OCI-LY7 (cell line): ENCODE measurements around the gene WNT11. TPM values are rescaled to one million over a fixed set of nuclear protein-coding genes. Genes with fewer than 3 reads are reported as not detected.
"Not testable (repeated sequence)": the region's sequence is repeated elsewhere in the genome, so short reads cannot be mapped to it uniquely, and the experiment has no call there.

Source experiments
- BruUV-seq: library from RNA; stranded (reverse); fragments of 400-500 nt; replicated peaks from 2 replicates; lab custom pipeline; 2021; lab: Mats Ljungman, UMichigan
- CTCF ChIA-PET: fragments of 300-600 bp; sonication (Branson Sonifier 250); formaldehyde crosslinking; loops from one replicate; lab custom pipeline; 2022; ENCODE audit warnings: antibody characterized with exemption; ENCODE audit not compliant: unreplicated experiment; lab: Charles Lee
- POLR2A ChIA-PET: fragments of 300-600 bp; sonication (Branson Sonifier 250); formaldehyde crosslinking; loops from one replicate; lab custom pipeline; 2022; ENCODE audit warnings: antibody characterized with exemption; lab: Charles Lee
- DNase-seq: peaks from one replicate; pipeline ENCODE4 v3.0.0-alpha.2; 2015; ENCODE audit warnings: low spot score
- H2AFZ ChIP-seq: fragments of 200-600 bp; sonication (generic), shearing (Covaris generic); 2 replicates; pipeline ENCODE4 v1.6.1; 2014; ENCODE audit warnings: mild to moderate bottlenecking, antibody characterized with exemption, low read length, moderate library complexity
- H3K27ac ChIP-seq: fragments of 200-600 bp; sonication (generic); 2 replicates; pipeline ENCODE4 v1.5.1; 2014; ENCODE audit warnings: mixed run types, low read depth, mild to moderate bottlenecking, moderate library complexity, low read length, inconsistent platforms; ENCODE audit not compliant: poor library complexity, severe bottlenecking
- H3K36me3 ChIP-seq: fragments of 200-600 bp; sonication (generic); 2 replicates; pipeline ENCODE4 v1.6.1; 2014; ENCODE audit warnings: mild to moderate bottlenecking, antibody characterized with exemption, low read length, moderate library complexity, mixed read lengths; ENCODE audit not compliant: insufficient read depth
- H3K4me1 ChIP-seq: fragments of 200-600 bp; sonication (generic); 2 replicates; pipeline ENCODE4 v1.5.1; 2014; ENCODE audit warnings: mild to moderate bottlenecking, low read length; ENCODE audit not compliant: insufficient read depth, poor library complexity, severe bottlenecking
- H3K4me2 ChIP-seq: fragments of 200-600 bp; sonication (generic); 2 replicates; pipeline ENCODE4 v1.6.1; 2014; ENCODE audit warnings: mild to moderate bottlenecking, low read length
- H3K4me3 ChIP-seq: fragments of 200-600 bp; sonication (generic); 2 replicates; pipeline ENCODE4 v1.5.1; 2014; ENCODE audit warnings: mild to moderate bottlenecking, low read depth, low read length; ENCODE audit not compliant: poor library complexity, severe bottlenecking
- H3K79me2 ChIP-seq: fragments of 200-600 bp; sonication (generic); 2 replicates; pipeline ENCODE4 v1.6.1; 2016; ENCODE audit warnings: low read depth, mild to moderate bottlenecking, low read length, moderate library complexity, mixed read lengths; ENCODE audit not compliant: insufficient read depth
- H3K9me2 ChIP-seq: fragments of 200-600 bp; sonication (generic); 2 replicates; pipeline ENCODE4 v1.6.1; 2016; ENCODE audit warnings: mild to moderate bottlenecking, low read length, mixed read lengths; ENCODE audit not compliant: insufficient read depth
- H3K9me3 ChIP-seq: fragments of 200-600 bp; sonication (generic); 2 replicates; pipeline ENCODE4 v1.6.1; 2014; ENCODE audit warnings: mild to moderate bottlenecking, mixed run types, low read length, mixed read lengths
- H4K20me1 ChIP-seq: fragments of 200-600 bp; sonication (generic); 2 replicates; pipeline ENCODE4 v1.6.1; 2014; ENCODE audit warnings: mild to moderate bottlenecking, antibody characterized with exemption, low read length, moderate library complexity, mixed read lengths; ENCODE audit not compliant: insufficient read depth
- CTCF ChIP-seq: fragments of 200-600 bp; sonication (generic); conservative IDR thresholded peaks from 2 replicates; pipeline ENCODE4 v1.5.1; 2014; ENCODE audit warnings: mild to moderate bottlenecking, antibody characterized with exemption, low read length, moderate library complexity, mixed read lengths
- EZH2phosphoT487 ChIP-seq: fragments of 200-600 bp; sonication (generic); IDR thresholded peaks from 2 replicates; pipeline ENCODE4 v1.6.1; 2018; ENCODE audit warnings: low read depth, borderline replicate concordance, mild to moderate bottlenecking, mixed run types, antibody characterized with exemption, low read length, moderate library complexity, mixed read lengths
- intact Hi-C: fragments of 100-400 bp; cut with micrococcal nuclease; formaldehyde crosslinking; loops from one replicate; pipeline ENCODE4 v1.10.0; 2022; ENCODE audit not compliant: unreplicated experiment
- total RNA-seq, 2 experiments: library from RNA; depleted of rRNA in 1 of 2; stranded (reverse); fragments of >200 nt in 1 of 2; shearing (Covaris generic) in 1 of 2; gene quantifications; 2 replicates each; pipeline ENCODE4 v1.2.3, GENCODE V29; 2014 to 2022

WNT11 gene
- total RNA-seq, 2 experiments from 2014 or later = not detected

DNA sequence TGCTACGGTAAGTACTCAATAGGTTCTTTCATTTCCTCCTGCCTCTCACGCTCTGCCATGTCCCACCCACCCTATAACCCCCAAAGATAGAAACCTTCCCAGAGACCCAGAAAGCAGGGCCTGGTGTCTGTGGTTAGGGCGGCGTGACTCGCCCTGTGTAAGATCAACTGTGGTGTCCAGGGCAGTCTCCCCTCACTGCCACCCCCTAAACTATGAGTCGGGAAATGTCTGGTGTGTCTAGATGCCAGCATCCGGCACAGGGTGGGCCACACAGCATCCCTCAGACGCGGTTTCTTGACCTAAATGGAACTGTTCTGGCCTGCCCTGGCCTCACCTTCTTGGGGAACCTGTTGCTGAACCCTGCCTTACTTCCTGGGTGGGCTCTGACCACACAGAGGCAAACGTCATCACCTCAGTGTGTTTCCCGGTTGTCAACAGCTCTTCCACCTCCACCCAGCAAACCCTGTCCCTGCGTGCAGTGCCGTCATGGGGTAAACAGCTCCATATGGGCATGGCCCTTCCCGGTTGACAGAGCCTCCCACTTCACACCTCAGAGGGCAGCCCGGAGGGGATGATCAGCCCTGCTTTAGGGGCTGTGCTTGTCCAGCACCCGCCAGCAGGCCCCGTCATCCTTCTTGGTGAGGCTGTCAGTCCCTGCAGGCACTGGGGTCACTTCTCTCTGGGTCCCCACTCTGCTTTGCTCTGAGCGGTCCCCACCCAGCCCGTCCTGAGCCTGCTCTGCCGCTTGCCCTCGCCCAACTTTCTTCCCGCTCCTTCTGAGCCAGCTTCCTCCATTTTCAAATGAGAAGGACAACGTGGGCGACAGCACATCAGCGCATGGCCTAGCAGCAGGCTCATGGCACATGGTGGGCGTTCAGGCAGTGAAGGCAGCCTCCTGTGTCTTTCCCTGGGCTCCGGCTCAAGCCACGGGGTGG lies 6.0 kb downstream of the WNT11 start:
- no TSS peak for BruUV-seq
- H3K9me3 ChIP-seq = no peaks in the 10 kb centered on the region
- intact Hi-C loops = no loop called here
- no peak overlapping the region for H3K4me3 ChIP-seq
- no peaks in the 10 kb centered on the region for H4K20me1 ChIP-seq
- no peaks in the 10 kb centered on the region for H3K9me2 ChIP-seq
- H2AFZ ChIP-seq = no peak overlapping the region
- DNase-seq = no peak
- H3K27ac ChIP-seq = no peak overlapping the region
- no peaks in the 10 kb centered on the region for H3K4me1 ChIP-seq
- CTCF ChIA-PET = interaction anchor here (1.1 kb wide), 1 partner anchor 20 kb away, joined by 3 read pairs; no protein-coding TSS in a partner anchor
- no peak overlapping the region for H3K4me2 ChIP-seq
- TF ChIP-seq EZH2phosphoT487 = no peak
- no peak for TF ChIP-seq CTCF
- POLR2A ChIA-PET = no interaction called here
- no peaks in the 10 kb centered on the region for H3K79me2 ChIP-seq
- H3K36me3 ChIP-seq = no peaks in the 10 kb centered on the region

GRCh38 chr11:76198691-76199090 lies 7.6 kb downstream of the WNT11 start:
- H3K36me3 ChIP-seq, H3K27ac ChIP-seq, DNase-seq, H3K4me1 ChIP-seq, H2AFZ ChIP-seq, BruUV-seq, H3K9me3 ChIP-seq, H3K4me2 ChIP-seq, H3K4me3 ChIP-seq, H3K9me2 ChIP-seq, POLR2A ChIA-PET, H3K79me2 ChIP-seq, CTCF ChIA-PET, intact Hi-C loops, H4K20me1 ChIP-seq: not testable (repeated sequence)

DNA sequence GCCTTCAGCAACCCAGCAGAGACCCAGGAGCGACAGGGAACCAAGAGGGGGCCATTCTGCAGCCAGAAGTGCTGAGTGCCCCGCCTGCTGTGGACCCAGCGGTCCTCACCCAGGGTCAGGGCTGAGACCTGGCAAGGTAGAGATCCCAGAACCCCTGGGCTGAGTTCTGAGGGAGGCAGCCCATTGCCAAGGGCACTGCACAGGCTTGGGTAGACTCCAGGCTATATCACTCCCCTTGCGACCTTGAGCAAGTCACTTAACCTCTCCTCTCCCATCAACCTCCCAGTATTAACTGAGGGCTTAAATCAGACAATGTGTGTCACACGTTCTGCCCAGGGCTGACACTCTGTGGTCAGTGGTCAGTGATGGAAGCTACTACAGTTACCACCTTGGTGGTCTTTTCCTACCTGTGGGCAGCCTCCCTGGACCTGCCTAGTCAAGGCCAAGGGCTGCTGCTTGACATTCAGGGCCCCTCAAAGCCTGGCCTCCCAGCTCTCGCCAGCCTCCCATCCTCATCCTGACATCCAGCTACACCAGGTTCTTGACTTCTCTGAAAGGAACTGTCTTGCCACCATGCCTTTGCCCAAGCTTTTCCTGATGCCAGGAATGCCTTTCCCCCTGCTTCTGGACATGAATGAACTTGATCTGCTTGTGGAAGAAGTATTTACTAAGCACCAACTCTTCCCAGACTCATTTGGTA lies 8.2 kb downstream of the WNT11 start:
- Histone ChIP-seq H3K9me2 (no peaks in the 10 kb centered on the region), H3K4me1 (no peaks in the 10 kb centered on the region), H3K27ac (no peak overlapping the region), H4K20me1 (no peaks in the 10 kb centered on the region), H3K4me2 (no peak overlapping the region), H3K9me3 (no peaks in the 10 kb centered on the region), H3K36me3 (no peaks in the 10 kb centered on the region), H3K4me3 (no peak overlapping the region), H2AFZ (no peak overlapping the region), H3K79me2 (no peaks in the 10 kb centered on the region)
- BruUV-seq = no TSS peak
- POLR2A ChIA-PET = no interaction called here
- no peak for DNase-seq
- TF ChIP-seq CTCF = no peak
- no peak for TF ChIP-seq EZH2phosphoT487
- intact Hi-C loops = no loop called here
- CTCF ChIA-PET = no interaction called here
